ENCODE results near the gene SLC5A3. TPM values are rescaled to one million over a fixed set of nuclear protein-coding genes. Genes with fewer than 3 reads are reported as not detected.

SLC5A3 gene
- total RNA-seq, 1 experiment from 2014 or later, result 22.6 TPM

DNA sequence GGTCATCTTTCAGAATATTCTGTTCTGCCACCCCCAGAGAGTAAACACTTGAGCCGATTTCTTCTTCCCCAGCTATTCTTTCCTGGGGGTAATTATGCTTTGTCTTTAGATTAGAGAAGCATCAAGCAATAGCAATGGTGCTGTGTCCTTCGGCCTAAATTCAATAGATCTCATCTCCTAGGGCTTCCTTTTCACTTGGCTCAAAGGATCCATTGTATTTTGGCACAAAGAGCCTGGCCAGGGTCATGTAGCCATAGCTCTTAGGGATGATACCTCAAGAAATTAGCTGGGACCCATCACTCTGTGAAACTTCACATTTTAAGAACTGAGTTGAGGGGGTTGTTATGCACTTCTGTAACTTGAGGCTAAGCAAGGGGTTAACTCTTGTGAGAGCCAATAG lies 27.0 kb downstream of the SLC5A3 start:
- no peak for DNase-seq (ENCODE audit: low spot score)

DNA sequence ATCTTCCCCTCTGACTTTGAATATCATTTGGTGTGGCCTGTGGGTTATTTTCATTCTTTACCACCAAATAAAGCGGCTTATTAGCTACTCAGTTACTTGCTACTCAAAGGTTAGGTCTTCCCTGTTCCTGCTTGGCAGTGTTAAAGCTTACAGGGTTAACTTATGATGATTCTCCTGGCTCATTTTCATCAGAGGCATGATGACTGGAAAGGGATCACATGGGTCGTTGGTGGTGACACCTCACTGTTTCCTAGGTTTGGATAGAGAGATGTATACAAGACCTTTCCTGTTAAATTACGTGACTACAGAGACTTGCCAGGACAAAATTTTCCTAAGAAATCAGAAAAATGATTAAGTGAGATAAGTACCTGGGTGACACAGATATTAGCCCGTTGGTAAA lies 27.4 kb downstream of the SLC5A3 start:
- DNase-seq (ENCODE audit: low spot score), result no peak

DNA sequence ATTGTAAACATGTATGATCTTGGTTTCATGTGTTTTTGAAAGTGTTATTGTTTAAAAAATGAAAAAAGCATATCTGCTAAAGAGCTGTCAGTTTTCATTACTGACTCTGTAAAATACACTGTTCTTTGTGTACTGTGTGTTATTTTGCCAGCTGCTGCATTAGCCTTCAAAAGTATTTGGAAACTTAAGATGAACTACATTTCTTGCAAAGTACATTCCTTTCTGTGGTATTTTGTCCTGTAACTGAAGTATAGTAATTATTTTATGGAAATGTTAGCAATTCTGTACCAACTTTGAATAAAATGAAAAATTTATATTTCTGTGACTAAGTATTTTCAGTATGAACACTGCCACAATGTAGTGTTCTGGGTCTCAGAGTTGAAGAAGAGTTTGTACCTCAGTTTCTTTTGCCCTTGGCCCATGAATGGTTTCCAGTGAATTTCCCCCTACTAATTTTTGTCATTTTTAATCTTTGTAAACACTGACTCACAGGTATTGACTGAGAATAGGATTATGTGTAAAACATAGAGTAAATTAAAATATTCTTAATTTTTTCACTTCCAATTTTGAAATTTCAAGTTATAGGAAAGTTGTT lies 32.7 kb downstream of the SLC5A3 start:
- DNase-seq (ENCODE audit: low spot score), result no peak

DNA sequence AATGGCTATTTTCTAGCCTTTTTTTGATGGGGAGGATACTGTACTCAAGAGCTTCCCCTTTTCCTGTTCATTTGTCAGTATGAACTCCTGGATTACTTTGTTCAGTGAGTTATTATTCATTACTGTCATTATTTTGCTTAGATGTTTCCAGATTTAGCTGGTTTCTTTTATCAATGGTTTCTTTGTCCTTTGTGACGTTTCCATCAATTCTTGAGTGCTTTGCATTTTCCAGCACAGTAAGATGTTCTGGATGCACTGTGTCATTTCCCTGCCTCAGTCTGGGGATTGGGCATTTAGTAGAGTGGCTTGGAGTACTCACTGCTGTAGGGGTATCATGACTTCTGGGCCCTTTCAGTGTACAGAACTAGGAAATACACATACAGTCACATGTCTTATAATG lies 34.2 kb downstream of the SLC5A3 start:
- DNase-seq (ENCODE audit: low spot score), result no peak

DNA sequence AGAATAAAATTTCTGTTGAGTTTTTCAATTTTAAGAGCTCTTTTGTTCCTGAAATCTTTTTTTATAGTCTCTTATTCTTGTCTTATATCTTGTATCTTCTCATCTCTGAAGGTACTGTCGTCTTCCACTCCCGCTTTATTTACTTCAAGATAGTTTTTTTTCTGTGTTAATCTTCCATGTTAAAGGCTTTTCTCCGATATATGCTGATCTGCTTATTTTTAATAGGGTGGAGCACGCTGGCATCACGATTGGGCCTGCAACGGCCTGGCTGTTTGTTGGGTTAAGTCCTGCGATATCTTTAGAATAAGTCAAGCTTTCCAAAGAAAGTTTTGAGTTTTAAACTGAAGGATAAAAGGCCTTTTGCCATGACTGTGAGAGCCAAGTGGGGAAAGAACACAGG lies 35.7 kb downstream of the SLC5A3 start:
- no peak for DNase-seq (ENCODE audit: low spot score)

DNA sequence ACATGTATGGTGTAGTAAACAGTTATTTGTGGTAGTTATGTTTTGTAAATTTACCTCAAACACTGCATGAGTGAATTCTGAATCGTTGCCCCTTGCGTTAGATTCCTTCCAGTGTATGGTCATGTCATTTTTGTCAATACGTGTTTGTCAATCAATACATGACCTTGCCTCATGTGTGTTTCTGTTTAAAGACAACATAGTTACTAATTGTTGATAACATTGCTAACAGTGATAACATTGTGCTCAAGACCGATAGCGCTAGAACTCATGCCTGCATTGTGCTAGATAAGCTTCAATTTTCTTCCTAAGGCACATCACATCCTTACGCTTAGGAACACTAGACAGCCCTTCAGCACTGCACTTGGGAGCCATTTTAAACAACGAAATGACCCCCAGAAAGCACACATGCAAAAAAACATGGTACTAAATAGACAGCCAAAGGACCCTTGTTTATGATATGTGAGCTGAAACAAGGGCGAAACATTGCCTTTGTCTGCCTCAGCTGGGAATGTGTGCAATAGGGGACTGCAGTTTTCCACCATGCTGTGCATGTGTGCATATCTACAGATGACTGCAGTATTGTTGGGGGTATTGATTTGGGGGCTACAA lies 37.3 kb downstream of the SLC5A3 start:
- no peak for DNase-seq (ENCODE audit: low spot score)

DNA sequence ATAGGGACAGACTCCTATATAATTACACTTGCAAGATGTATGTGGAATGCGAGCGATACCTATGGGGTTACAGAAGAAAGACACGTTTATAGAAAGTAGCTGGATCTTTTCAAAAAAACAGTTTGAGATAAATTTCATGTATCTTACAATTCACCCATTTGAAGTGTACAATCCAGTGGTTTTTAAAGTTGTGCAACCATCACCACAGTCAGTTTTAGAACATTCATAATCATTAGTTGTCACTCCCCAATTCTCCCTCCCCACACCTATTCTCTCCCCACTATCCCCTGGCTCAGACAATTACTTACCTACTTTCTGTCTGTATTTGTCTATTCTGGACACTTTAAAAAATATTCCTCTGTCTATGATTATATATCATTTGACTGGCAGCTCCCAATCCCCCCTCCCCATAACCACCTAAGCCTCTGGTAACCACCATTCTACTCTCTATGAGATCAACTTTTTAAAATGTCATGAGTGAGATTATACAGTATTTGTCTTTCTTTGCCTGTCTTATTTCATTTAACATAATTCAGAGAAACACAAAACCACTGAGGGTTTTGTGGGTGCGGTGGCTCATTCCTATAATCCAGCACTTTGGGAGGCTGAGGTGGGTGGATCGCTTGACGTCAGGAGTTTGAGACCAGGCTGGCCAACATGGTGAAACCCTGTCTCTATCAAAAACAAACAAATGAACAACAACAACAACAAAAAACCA lies 39.1 kb downstream of the SLC5A3 start:
- no peak for DNase-seq (ENCODE audit: low spot score)

DNA sequence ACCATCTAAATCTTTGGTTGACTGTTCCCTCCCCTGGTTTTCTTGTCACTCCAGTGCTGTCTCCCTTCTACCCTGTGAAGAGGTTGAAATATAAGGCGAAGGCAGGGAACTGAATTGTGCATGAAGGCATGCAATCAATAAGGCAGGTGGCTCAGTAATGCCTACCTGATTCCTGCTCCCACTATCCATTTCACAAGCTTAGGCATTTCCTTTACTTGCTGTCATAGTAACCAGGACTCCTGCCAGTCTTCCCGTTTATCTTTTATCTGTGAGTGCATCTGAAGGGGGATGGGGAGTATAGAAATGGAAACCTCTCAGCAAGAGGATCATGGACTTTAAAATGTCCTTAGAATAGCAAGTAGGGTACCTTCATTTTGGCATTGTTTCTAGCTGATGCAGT lies 40.5 kb downstream of the SLC5A3 start:
- DNase-seq (ENCODE audit: low spot score), result no peak

DNA sequence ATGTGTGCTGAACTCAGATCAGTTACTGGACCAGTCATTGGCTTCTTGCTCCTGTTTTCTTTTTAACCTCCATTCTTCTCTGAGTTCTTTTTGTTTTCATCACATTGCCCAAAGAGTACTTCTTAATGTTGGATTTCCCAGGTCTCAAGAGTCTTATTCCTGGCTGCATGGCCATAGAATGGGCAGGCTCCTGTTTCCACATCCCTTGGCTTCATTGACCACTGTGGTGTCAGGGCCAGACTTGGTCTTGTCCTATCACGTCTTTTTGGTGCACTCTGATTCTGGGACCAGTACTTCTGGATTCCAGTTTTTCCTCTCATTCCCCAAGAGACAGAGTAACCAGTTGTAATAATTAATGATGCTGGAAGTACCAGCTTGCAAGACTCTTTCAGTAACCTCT lies 41.8 kb downstream of the SLC5A3 start:
- no peak for DNase-seq (ENCODE audit: low spot score)

DNA sequence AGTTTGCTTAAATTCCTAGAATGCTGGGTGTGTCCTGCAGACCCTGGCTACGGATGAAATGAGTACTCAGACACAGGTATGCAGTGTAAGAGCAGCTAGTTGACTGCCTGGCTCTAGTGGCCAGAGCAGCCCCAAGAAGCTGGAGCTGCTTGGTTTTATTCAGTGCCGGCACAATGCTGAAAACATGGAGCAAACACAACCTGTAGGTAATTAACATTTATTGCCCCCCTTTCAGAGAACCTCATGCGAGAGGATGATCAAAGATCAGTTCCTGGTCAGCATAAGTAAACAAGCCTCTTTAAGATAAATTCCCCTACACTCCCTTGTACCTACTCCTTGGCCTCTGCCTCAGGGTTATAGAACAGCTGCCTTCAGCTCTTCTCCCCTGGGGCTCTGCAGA lies 43.2 kb downstream of the SLC5A3 start:
- DNase-seq (ENCODE audit: low spot score), result no peak

DNA sequence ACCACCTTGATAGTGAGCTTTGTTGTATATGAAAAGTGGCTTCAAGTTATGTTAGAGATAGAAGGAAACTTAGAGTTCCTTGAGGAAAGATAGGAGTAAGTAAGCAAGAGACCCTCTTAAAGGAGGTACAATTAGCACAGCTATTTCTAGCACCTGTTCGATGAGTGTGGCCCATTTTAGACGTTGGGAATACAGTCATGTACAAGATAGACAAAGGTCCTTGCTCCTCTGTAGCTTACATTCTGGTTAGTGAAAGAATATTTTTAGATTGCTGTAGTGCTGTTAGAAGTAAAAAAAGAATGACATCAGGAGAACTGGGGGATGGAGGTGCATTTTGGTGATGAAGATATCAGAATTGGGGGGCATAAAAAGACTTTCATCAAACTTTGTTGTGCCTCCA lies 47.5 kb downstream of the SLC5A3 start:
- no peak for DNase-seq (ENCODE audit: low spot score)

DNA sequence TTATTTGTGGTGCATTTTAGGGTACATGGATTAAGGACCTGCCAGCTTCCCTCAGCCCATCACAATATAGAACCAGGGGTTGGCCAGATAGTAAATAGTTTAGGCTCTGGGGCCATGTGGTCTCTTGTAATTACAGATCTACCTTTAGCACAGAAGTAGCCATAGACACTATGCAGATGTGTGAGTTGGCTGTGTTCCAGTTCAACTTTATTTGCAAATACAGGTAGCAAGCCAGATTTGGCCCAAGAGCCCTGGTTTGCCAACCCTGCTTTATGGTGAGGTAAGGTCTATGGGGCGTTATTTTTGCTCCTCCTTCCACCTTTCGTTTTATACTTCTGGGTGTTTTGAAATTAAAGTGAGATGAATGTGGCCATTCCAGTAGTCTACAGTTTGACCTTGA lies 48.7 kb downstream of the SLC5A3 start:
- no peak for DNase-seq (ENCODE audit: low spot score)

Other genes with a start within 250 kb of the SLC5A3 start
- 348 and 477 TPM in 2 replicates for gene ATP5PO, start 157.8 kb upstream of the SLC5A3 start, total RNA-seq (2014; rRNA removed; shearing (Covaris generic))
- 55.4 and 62.2 TPM in 2 replicates for gene MRPS6, start within 50 bp of the SLC5A3 start, total RNA-seq (2014; rRNA removed; shearing (Covaris generic))